Measurements from ENCODE around the gene DDX51.

DNA sequence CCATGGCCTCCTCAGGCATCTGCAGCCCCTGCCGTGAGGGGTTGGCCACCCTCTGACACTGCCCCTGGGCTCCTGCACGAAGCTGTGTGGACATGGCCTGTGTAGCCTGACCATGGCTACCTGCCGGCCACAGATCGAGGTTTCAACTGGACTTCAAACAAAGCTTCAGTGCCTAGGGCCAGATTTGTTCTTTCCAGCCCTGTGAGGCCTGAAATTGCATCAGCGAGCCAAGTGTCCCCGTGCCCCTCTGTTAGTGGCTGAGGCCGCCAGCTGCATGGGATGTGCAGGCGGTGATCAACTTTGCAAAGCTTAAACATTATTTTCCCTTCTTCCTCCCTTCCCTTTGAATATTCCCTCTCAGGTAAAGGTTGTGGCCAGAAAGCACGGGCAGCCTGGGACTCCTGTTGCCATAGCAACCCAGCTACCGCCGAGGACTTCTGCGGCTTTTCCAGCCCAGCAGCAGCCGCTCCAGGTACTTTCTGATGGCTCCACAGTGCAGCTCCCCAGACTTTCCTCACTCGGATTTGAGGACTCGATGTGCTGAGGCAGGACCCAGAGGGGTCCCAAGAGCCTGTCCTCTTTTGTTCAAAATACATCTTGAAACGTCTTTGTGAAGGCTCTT is 35.8 kb downstream of the DDX51 start:
- TF ChIP-seq, protein P1, sequence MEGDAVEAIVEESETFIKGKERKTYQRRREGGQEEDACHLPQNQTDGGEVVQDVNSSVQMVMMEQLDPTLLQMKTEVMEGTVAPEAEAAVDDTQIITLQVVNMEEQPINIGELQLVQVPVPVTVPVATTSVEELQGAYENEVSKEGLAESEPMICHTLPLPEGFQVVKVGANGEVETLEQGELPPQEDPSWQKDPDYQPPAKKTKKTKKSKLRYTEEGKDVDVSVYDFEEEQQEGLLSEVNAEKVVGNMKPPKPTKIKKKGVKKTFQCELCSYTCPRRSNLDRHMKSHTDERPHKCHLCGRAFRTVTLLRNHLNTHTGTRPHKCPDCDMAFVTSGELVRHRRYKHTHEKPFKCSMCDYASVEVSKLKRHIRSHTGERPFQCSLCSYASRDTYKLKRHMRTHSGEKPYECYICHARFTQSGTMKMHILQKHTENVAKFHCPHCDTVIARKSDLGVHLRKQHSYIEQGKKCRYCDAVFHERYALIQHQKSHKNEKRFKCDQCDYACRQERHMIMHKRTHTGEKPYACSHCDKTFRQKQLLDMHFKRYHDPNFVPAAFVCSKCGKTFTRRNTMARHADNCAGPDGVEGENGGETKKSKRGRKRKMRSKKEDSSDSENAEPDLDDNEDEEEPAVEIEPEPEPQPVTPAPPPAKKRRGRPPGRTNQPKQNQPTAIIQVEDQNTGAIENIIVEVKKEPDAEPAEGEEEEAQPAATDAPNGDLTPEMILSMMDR (conservative IDR thresholded peaks at IDR 0.05; ENCODE audit: low read depth in 2 of 2), result no peak
- TF ChIP-seq POLR2AphosphoS5 (IDR thresholded peaks at IDR 0.05; ENCODE audit: low read depth), result no peak
- TF ChIP-seq EZH2 (IDR thresholded peaks at IDR 0.05; ENCODE audit: low read depth, unreplicated experiment), result no peak
- TF ChIP-seq, protein P2, sequence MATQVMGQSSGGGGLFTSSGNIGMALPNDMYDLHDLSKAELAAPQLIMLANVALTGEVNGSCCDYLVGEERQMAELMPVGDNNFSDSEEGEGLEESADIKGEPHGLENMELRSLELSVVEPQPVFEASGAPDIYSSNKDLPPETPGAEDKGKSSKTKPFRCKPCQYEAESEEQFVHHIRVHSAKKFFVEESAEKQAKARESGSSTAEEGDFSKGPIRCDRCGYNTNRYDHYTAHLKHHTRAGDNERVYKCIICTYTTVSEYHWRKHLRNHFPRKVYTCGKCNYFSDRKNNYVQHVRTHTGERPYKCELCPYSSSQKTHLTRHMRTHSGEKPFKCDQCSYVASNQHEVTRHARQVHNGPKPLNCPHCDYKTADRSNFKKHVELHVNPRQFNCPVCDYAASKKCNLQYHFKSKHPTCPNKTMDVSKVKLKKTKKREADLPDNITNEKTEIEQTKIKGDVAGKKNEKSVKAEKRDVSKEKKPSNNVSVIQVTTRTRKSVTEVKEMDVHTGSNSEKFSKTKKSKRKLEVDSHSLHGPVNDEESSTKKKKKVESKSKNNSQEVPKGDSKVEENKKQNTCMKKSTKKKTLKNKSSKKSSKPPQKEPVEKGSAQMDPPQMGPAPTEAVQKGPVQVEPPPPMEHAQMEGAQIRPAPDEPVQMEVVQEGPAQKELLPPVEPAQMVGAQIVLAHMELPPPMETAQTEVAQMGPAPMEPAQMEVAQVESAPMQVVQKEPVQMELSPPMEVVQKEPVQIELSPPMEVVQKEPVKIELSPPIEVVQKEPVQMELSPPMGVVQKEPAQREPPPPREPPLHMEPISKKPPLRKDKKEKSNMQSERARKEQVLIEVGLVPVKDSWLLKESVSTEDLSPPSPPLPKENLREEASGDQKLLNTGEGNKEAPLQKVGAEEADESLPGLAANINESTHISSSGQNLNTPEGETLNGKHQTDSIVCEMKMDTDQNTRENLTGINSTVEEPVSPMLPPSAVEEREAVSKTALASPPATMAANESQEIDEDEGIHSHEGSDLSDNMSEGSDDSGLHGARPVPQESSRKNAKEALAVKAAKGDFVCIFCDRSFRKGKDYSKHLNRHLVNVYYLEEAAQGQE (IDR thresholded peaks at IDR 0.05; ENCODE audit: unreplicated experiment), result no peak
- no peak for TF ChIP-seq JUNB (IDR thresholded peaks at IDR 0.05; ENCODE audit: unreplicated experiment)
- no peak for TF ChIP-seq CREB1 (CRISPR knock-in tag; IDR thresholded peaks at IDR 0.05; ENCODE audit: low read depth)
- TF ChIP-seq STAT1 (IDR thresholded peaks at IDR 0.05; ENCODE audit: unreplicated experiment), result no peak
- TF ChIP-seq, protein P3, sequence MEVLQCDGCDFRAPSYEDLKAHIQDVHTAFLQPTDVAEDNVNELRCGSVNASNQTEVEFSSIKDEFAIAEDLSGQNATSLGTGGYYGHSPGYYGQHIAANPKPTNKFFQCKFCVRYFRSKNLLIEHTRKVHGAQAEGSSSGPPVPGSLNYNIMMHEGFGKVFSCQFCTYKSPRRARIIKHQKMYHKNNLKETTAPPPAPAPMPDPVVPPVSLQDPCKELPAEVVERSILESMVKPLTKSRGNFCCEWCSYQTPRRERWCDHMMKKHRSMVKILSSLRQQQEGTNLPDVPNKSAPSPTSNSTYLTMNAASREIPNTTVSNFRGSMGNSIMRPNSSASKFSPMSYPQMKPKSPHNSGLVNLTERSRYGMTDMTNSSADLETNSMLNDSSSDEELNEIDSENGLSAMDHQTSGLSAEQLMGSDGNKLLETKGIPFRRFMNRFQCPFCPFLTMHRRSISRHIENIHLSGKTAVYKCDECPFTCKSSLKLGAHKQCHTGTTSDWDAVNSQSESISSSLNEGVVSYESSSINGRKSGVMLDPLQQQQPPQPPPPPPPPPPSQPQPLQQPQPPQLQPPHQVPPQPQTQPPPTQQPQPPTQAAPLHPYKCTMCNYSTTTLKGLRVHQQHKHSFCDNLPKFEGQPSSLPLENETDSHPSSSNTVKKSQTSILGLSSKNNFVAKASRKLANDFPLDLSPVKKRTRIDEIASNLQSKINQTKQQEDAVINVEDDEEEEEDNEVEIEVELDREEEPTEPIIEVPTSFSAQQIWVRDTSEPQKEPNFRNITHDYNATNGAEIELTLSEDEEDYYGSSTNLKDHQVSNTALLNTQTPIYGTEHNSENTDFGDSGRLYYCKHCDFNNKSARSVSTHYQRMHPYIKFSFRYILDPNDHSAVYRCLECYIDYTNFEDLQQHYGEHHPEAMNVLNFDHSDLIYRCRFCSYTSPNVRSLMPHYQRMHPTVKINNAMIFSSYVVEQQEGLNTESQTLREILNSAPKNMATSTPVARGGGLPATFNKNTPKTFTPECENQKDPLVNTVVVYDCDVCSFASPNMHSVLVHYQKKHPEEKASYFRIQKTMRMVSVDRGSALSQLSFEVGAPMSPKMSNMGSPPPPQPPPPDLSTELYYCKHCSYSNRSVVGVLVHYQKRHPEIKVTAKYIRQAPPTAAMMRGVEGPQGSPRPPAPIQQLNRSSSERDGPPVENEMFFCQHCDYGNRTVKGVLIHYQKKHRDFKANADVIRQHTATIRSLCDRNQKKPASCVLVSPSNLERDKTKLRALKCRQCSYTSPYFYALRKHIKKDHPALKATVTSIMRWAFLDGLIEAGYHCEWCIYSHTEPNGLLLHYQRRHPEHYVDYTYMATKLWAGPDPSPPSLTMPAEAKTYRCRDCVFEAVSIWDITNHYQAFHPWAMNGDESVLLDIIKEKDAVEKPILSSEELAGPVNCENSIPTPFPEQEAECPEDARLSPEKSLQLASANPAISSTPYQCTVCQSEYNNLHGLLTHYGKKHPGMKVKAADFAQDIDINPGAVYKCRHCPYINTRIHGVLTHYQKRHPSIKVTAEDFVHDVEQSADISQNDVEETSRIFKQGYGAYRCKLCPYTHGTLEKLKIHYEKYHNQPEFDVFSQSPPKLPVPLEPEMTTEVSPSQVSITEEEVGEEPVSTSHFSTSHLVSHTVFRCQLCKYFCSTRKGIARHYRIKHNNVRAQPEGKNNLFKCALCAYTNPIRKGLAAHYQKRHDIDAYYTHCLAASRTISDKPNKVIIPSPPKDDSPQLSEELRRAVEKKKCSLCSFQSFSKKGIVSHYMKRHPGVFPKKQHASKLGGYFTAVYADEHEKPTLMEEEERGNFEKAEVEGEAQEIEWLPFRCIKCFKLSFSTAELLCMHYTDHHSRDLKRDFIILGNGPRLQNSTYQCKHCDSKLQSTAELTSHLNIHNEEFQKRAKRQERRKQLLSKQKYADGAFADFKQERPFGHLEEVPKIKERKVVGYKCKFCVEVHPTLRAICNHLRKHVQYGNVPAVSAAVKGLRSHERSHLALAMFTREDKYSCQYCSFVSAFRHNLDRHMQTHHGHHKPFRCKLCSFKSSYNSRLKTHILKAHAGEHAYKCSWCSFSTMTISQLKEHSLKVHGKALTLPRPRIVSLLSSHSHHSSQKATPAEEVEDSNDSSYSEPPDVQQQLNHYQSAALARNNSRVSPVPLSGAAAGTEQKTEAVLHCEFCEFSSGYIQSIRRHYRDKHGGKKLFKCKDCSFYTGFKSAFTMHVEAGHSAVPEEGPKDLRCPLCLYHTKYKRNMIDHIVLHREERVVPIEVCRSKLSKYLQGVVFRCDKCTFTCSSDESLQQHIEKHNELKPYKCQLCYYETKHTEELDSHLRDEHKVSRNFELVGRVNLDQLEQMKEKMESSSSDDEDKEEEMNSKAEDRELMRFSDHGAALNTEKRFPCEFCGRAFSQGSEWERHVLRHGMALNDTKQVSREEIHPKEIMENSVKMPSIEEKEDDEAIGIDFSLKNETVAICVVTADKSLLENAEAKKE (CRISPR knock-in tag; IDR thresholded peaks at IDR 0.05), result no peak
- no peak for TF ChIP-seq EZH2phosphoT487 (IDR thresholded peaks at IDR 0.05; ENCODE audit: unreplicated experiment)
- no peak for TF ChIP-seq ZNF114 (CRISPR knock-in tag; IDR thresholded peaks at IDR 0.05)
- TF ChIP-seq, protein P4, sequence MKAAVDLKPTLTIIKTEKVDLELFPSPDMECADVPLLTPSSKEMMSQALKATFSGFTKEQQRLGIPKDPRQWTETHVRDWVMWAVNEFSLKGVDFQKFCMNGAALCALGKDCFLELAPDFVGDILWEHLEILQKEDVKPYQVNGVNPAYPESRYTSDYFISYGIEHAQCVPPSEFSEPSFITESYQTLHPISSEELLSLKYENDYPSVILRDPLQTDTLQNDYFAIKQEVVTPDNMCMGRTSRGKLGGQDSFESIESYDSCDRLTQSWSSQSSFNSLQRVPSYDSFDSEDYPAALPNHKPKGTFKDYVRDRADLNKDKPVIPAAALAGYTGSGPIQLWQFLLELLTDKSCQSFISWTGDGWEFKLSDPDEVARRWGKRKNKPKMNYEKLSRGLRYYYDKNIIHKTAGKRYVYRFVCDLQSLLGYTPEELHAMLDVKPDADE (IDR thresholded peaks at IDR 0.05), result no peak
- TF ChIP-seq ZNF331 (CRISPR knock-in tag; IDR thresholded peaks at IDR 0.05; ENCODE audit: low read depth), result no peak
- TF ChIP-seq NANOG (IDR thresholded peaks at IDR 0.05; ENCODE audit: borderline replicate concordance), result no peak

All from GM23338 (cell line).